ENCODE measurements around the gene MTRF1L.

Gene MTRF1L

DNA sequence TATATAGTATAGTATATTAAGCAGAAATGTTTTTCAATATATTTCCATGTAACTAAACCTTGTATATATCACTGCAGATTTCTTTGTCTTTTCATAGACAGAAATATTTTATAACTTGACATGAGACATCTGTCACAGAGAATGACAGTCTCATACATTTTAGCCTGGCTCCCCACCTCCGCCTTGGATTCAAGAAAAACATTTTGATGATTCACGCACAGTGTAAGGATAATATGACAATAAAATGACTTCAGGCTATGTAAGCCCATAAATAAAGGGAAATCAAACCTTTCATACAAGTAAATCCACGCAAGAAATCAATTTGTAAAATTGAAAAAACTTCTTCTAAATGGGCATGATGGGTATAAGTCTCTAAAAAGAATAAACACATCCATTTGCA is 56.0 kb downstream of the MTRF1L start:
- Histone ChIP-seq H3K4me1 (ENCODE audit: low read length) (no peaks in the 10 kb centered on the region), H3K79me2 (ENCODE audit: low read length) (no peaks in the 10 kb centered on the region), H4K20me1 (ENCODE audit: insufficient read depth, low read length) (no peaks in the 10 kb centered on the region), H3K9me3 (replicated peaks; ENCODE audit: insufficient read depth, low read length) (no peaks in the 10 kb centered on the region), H3F3A (ENCODE audit: insufficient read depth, low read length) (no peaks in the 10 kb centered on the region), H3K27ac (ENCODE audit: low read length) (no peak overlapping the region), H3K9ac (ENCODE audit: low read length) (no peak overlapping the region), H3K9me2 (replicated peaks; ENCODE audit: insufficient read depth, low read length) (no peaks in the 10 kb centered on the region), H3K4me3 (ENCODE audit: low read length) (no peak overlapping the region), H3K36me3 (replicated peaks; ENCODE audit: insufficient read depth, low read length) (no peaks in the 10 kb centered on the region), H3K27me3 (replicated peaks; ENCODE audit: insufficient read depth, low read length) (no peaks in the 10 kb centered on the region), H2AFZ (ENCODE audit: low read length) (no peak overlapping the region), H3K4me2 (ENCODE audit: low read depth, low read length) (no peak overlapping the region)
- TF ChIP-seq EZH2 (optimal IDR thresholded peaks at IDR 0.05; ENCODE audit: low read depth, low read length) (no peak), EZH2phosphoT487 (IDR thresholded peaks at IDR 0.05; ENCODE audit: low read length) (no peak)
- TF ChIP-seq, protein P1, sequence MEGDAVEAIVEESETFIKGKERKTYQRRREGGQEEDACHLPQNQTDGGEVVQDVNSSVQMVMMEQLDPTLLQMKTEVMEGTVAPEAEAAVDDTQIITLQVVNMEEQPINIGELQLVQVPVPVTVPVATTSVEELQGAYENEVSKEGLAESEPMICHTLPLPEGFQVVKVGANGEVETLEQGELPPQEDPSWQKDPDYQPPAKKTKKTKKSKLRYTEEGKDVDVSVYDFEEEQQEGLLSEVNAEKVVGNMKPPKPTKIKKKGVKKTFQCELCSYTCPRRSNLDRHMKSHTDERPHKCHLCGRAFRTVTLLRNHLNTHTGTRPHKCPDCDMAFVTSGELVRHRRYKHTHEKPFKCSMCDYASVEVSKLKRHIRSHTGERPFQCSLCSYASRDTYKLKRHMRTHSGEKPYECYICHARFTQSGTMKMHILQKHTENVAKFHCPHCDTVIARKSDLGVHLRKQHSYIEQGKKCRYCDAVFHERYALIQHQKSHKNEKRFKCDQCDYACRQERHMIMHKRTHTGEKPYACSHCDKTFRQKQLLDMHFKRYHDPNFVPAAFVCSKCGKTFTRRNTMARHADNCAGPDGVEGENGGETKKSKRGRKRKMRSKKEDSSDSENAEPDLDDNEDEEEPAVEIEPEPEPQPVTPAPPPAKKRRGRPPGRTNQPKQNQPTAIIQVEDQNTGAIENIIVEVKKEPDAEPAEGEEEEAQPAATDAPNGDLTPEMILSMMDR (IDR thresholded peaks at IDR 0.05; ENCODE audit: low read length) = no peak
- no peak for DNase-seq

DNA sequence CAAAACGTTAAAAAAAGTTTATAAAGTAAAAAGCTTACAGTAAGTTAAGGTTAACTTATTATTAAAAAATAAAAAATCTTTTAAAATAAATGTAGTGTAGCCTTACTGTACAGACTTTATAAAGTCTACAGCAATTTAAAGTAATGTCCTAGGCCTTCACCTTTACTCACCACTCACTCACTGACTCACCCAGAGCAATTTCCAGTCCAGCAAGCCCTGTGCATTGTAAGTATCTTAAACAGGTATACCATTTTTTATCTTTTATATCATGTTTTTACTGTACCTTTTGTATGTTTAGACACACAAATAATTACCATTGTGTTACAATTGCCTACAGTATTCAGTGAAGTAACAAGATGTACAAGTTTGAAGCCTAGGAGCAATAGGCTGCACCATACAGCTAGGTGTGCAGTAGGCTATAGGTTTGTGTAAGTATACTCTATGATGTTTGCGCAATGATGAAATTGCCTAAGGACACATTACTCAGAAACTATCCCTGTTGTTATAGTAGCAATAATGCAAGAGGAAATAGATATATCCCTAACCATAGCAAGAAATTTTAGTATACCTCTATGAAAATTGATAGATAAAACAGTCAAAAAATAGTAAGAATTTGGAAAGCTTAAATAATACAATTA is 59.1 kb downstream of the MTRF1L start:
- Histone ChIP-seq H3K79me2 (ENCODE audit: low read length) (no peaks in the 10 kb centered on the region), H3F3A (ENCODE audit: insufficient read depth, low read length) (no peaks in the 10 kb centered on the region), H3K9ac (ENCODE audit: low read length) (no peak overlapping the region), H3K36me3 (replicated peaks; ENCODE audit: insufficient read depth, low read length) (no peaks in the 10 kb centered on the region), H3K9me2 (replicated peaks; ENCODE audit: insufficient read depth, low read length) (no peaks in the 10 kb centered on the region), H3K4me3 (ENCODE audit: low read length) (no peak overlapping the region), H4K20me1 (ENCODE audit: insufficient read depth, low read length) (no peaks in the 10 kb centered on the region), H3K4me2 (ENCODE audit: low read depth, low read length) (no peak overlapping the region), H2AFZ (ENCODE audit: low read length) (no peak overlapping the region), H3K27me3 (replicated peaks; ENCODE audit: insufficient read depth, low read length) (no peaks in the 10 kb centered on the region), H3K27ac (ENCODE audit: low read length) (no peak overlapping the region), H3K9me3 (replicated peaks; ENCODE audit: insufficient read depth, low read length) (no peaks in the 10 kb centered on the region), H3K4me1 (ENCODE audit: low read length) (no peaks in the 10 kb centered on the region)
- DNase-seq = no peak
- no peak for TF ChIP-seq EZH2phosphoT487 (IDR thresholded peaks at IDR 0.05; ENCODE audit: low read length)
- TF ChIP-seq, protein P1 (IDR thresholded peaks at IDR 0.05; ENCODE audit: low read length) = no peak
- no peak for TF ChIP-seq EZH2 (optimal IDR thresholded peaks at IDR 0.05; ENCODE audit: low read depth, low read length)

DNA sequence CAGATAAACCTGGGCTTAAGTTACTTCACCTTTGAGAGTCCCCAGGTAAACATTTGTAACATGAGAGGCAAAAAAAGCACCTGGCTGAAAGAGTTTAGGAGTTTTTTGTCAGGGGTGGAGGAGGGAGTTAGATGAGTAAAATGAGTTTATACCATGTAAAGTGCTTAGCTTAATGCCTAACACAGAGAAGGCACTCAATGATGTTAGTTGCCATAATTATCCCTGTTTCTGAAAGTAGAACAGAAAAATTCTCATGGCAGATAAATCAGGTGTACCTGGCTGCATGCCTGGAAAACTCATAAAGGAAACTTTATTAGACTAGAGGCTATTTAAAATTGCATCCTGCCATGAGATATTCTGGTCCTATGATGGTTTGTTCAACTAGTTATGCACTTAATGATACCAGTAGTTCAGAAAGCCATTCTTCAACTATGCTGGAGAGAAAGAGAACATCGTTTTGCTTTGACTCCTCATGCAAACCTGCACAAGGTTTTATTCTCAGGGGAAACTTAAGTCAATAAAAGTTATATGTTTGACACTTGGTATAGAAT is 60.1 kb downstream of the MTRF1L start:
- no peaks in the 10 kb centered on the region for H3K27me3 ChIP-seq (replicated peaks; ENCODE audit: insufficient read depth, low read length)
- H2AFZ ChIP-seq (ENCODE audit: low read length) = no peak overlapping the region
- no peak overlapping the region for H3K4me2 ChIP-seq (ENCODE audit: low read depth, low read length)
- no peaks in the 10 kb centered on the region for H4K20me1 ChIP-seq (ENCODE audit: insufficient read depth, low read length)
- H3K79me2 ChIP-seq (ENCODE audit: low read length) = no peaks in the 10 kb centered on the region
- TF ChIP-seq EZH2phosphoT487 (IDR thresholded peaks at IDR 0.05; ENCODE audit: low read length) (no peak), EZH2 (optimal IDR thresholded peaks at IDR 0.05; ENCODE audit: low read depth, low read length) (no peak)
- TF ChIP-seq, protein P1 (IDR thresholded peaks at IDR 0.05; ENCODE audit: low read length) = no peak
- no peak overlapping the region for H3K4me3 ChIP-seq (ENCODE audit: low read length)
- H3K9me2 ChIP-seq (replicated peaks; ENCODE audit: insufficient read depth, low read length) = no peaks in the 10 kb centered on the region
- no peaks in the 10 kb centered on the region for H3K4me1 ChIP-seq (ENCODE audit: low read length)
- H3K27ac ChIP-seq (ENCODE audit: low read length) = no peak overlapping the region
- H3K36me3 ChIP-seq (replicated peaks; ENCODE audit: insufficient read depth, low read length) = no peaks in the 10 kb centered on the region
- H3K9ac ChIP-seq (ENCODE audit: low read length) = no peak overlapping the region
- H3F3A ChIP-seq (ENCODE audit: insufficient read depth, low read length) = no peaks in the 10 kb centered on the region
- no peak for DNase-seq
- no peaks in the 10 kb centered on the region for H3K9me3 ChIP-seq (replicated peaks; ENCODE audit: insufficient read depth, low read length)
